ACC112 (cell line): Measurements from ENCODE around the gene TAS2R10.

ENCODE experiments used
- H2AFZ ChIP-seq: fragments of 200-600 bp; sonication (generic); one replicate; pipeline ENCODE4 v1.6.0; 2017; ENCODE audit warnings: antibody characterized with exemption, low read length; ENCODE audit not compliant: unreplicated experiment
- H3K27ac ChIP-seq: fragments of 200-600 bp; sonication (generic); 2 replicates; pipeline ENCODE4 v1.5.1; 2014; ENCODE audit warnings: low read depth, mild to moderate bottlenecking, antibody characterized with exemption, low read length, moderate library complexity
- H3K27me3 ChIP-seq: fragments of 200-600 bp; sonication (generic); 2 replicates; pipeline ENCODE4 v1.6.1; 2014; ENCODE audit warnings: mild to moderate bottlenecking, antibody characterized with exemption, low read length, moderate library complexity, mixed read lengths; ENCODE audit not compliant: insufficient read depth
- H3K36me3 ChIP-seq: fragments of 200-600 bp; sonication (generic); 2 replicates; pipeline ENCODE4 v1.6.1; 2016; ENCODE audit warnings: mild to moderate bottlenecking, antibody characterized with exemption, low read length, moderate library complexity, mixed read lengths; ENCODE audit not compliant: insufficient read depth
- H3K4me1 ChIP-seq: fragments of 200-600 bp; sonication (generic); one replicate; pipeline ENCODE4 v1.6.1; 2016; ENCODE audit warnings: low read length, mixed read lengths; ENCODE audit not compliant: insufficient read depth, unreplicated experiment, control insufficient read depth
- H3K4me3 ChIP-seq: fragments of 200-600 bp; sonication (generic); 2 replicates; pipeline ENCODE4 v1.5.1; 2014; ENCODE audit warnings: mild to moderate bottlenecking, low read depth, low read length
- H3K79me2 ChIP-seq: fragments of 200-600 bp; sonication (generic); one replicate; pipeline ENCODE4 v1.6.0; 2016; ENCODE audit warnings: low read length; ENCODE audit not compliant: control insufficient read depth, unreplicated experiment, insufficient read depth

Gene TAS2R10

DNA sequence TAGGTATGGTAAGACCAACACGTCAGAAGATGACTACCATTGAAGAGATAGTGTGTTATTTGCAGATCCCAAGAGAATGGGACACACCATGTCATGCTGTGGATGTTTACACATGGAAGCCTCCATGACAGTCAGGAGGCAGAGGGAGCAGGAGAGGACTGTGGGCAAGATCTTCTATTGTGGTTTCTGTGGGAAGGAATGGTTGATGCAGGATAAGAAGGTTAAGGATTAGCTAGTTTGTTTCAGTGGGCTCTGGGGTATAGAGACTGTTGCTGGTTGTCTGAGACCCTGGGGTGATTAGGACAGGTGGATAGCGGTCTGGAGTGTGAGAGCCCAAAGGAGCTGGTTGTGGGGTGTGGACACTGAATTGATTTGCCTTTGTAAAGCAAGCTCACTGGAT, 47.1 kb downstream of the TAS2R10 start:
- no peaks in the 10 kb centered on the region for H3K4me1 ChIP-seq
- no peaks in the 10 kb centered on the region for H3K79me2 ChIP-seq
- no peak overlapping the region for H2AFZ ChIP-seq
- H3K27ac ChIP-seq: no peak overlapping the region
- H3K36me3 ChIP-seq: no peaks in the 10 kb centered on the region
- no peak overlapping the region for H3K4me3 ChIP-seq
- peaks cover 17% of the 10 kb centered on the region for H3K27me3 ChIP-seq
